Measurements from ENCODE around the gene ADAP1.

DNA sequence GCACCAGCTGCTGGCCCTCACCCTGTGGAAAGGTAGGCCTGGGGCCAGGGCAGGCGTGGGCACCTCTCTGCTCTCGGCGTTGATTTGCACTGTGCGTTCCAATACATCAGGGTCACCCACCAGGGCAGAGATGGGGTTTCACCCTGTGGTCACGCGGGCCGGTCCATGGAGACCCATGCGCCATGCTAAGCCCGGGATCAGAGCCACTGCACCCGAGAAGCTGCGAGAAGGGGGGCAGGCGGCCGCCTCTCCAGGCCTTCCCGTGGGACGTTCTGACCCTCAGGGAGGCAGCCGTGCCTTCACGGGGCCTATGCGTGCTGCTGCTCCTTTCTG, 67.0 kb downstream of the ADAP1 start:
- TF ChIP-seq ZNF274 (IDR thresholded peaks at IDR 0.05; ENCODE audit: low read depth, low read length), result no peak
- no peak for TF ChIP-seq YY1 (IDR thresholded peaks at IDR 0.05; ENCODE audit: insufficient read depth, insufficient read length)

Measured in NT2/D1 (cell line).